ENCODE results near the gene FAM193A. TPM values are rescaled to one million over a fixed set of nuclear protein-coding genes. Genes with fewer than 3 reads are reported as not detected.

The FAM193A gene
- total RNA-seq, 2 experiments from 2014 or later = 28.4 to 30.0 TPM

- Histone ChIP-seq H3K4me1 (ENCODE audit: insufficient read depth, low read length) (peaks cover 19% of the 10 kb centered on the region), H3K27me3 (ENCODE audit: control insufficient read depth in 1 of 2, insufficient read depth in 2 of 2, low read length in 2 of 2) (no peaks in the 10 kb centered on the region), H3K27ac (ENCODE audit: low read depth in 1 of 2, low read length in 2 of 2) (no peak overlapping the region), H3K9me3 (ENCODE audit: control insufficient read depth in 1 of 2, insufficient read depth in 1 of 2, low read length in 2 of 2) (no peaks in the 10 kb centered on the region), H3K4me3 (ENCODE audit: low read length) (no peak overlapping the region), H3K36me3 (ENCODE audit: insufficient read depth, low read length) (no peaks in the 10 kb centered on the region)
- Mint-ChIP-seq H3K4me1 (ENCODE audit: low read depth) (peaks cover 35% of the 10 kb centered on the region), H3K27me3 (no peaks in the 10 kb centered on the region), H3K9me3 (no peaks in the 10 kb centered on the region), H3K4me3 (no peak overlapping the region), H3K36me3 (ENCODE audit: low read depth) (no peaks in the 10 kb centered on the region), H3K27ac (no peak overlapping the region)
- CTCF ChIA-PET = no interaction called here
- ATAC-seq (ENCODE audit: poor library complexity) (no peak), DNase-seq (no peak)
- intact Hi-C loops (cut with DNase I, micrococcal nuclease) = no loop called here
- no peak for TF ChIP-seq CTCF (IDR thresholded peaks at IDR 0.05)
- POLR2A ChIA-PET = no interaction called here
Observed at GRCh38 chr4:2551118-2551517, 14.7 kb downstream of the FAM193A start.

DNA sequence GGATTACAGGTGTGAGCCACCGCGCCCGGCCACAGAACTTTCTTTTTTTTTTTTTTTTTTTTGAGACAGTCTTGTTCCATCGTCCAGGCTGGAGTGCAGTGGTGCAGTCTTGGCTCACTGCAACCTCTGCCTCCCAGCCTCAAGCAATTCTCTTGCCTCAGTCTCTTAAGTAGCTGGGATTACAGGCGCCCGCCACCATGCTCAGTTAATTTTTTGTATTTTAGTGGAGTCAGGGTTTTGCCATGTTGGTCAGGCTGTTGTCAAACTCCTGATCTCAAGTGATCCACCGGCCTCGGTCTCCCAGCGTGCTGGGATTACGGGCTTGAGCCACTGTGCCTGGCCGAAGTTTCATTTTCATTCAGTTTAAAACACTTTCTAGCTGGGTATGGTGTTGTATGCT is 16.4 kb downstream of the FAM193A start:
- intact Hi-C loops (cut with DNase I, micrococcal nuclease) = no loop called here
- ATAC-seq (ENCODE audit: poor library complexity) (no peak), DNase-seq (no peak)
- POLR2A ChIA-PET = no interaction called here
- no peaks in the 10 kb centered on the region for H3K36me3 ChIP-seq (ENCODE audit: insufficient read depth, low read length)
- no peaks in the 10 kb centered on the region for H3K9me3 Mint-ChIP-seq
- peaks cover 41% of the 10 kb centered on the region for H3K4me1 Mint-ChIP-seq (ENCODE audit: low read depth)
- no peak overlapping the region for H3K4me3 Mint-ChIP-seq
- H3K9me3 ChIP-seq (ENCODE audit: control insufficient read depth in 1 of 2, insufficient read depth in 1 of 2, low read length in 2 of 2) = no peaks in the 10 kb centered on the region
- no peak for TF ChIP-seq CTCF (IDR thresholded peaks at IDR 0.05)
- no peak overlapping the region for H3K27ac ChIP-seq (ENCODE audit: low read depth in 1 of 2, low read length in 2 of 2)
- no peak overlapping the region for H3K27ac Mint-ChIP-seq
- H3K36me3 Mint-ChIP-seq (ENCODE audit: low read depth) = no peaks in the 10 kb centered on the region
- no peaks in the 10 kb centered on the region for H3K27me3 Mint-ChIP-seq
- peaks cover 15% of the 10 kb centered on the region for H3K4me1 ChIP-seq (ENCODE audit: insufficient read depth, low read length)
- H3K4me3 ChIP-seq (ENCODE audit: low read length) = no peak overlapping the region
- CTCF ChIA-PET = interaction anchor here (0.7 kb wide), 2 partner anchors 68 to 203 kb away, joined by 3 read pairs; no protein-coding TSS in a partner anchor
- H3K27me3 ChIP-seq (ENCODE audit: control insufficient read depth in 1 of 2, insufficient read depth in 2 of 2, low read length in 2 of 2) = no peaks in the 10 kb centered on the region

DNA sequence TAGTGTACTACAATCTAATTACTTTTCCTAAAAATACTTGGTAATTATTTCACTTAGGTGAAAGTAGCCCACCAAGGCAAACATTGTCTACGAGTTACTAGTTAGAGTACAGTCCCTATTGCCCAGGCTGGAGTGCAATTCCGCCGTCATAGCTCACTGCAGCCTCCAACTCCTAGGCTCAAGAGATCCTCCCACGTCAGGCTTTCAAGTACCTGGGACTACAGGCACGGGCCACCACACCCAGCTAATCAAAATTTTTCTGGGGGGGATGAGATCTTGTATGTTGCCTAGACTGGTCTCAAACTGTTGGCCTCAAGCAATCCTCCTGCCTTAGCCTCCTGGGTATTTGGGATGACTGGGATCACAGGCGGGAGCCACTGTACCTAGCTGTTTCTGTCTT is 21.9 kb downstream of the FAM193A start:
- no peak overlapping the region for H3K4me3 ChIP-seq (ENCODE audit: low read length)
- Mint-ChIP-seq H3K36me3 (ENCODE audit: low read depth) (peaks cover 22% of the 10 kb centered on the region), H3K4me3 (no peak overlapping the region), H3K27me3 (no peaks in the 10 kb centered on the region), H3K27ac (no peak overlapping the region), H3K4me1 (ENCODE audit: low read depth) (peaks cover 62% of the 10 kb centered on the region), H3K9me3 (no peaks in the 10 kb centered on the region)
- H3K27me3 ChIP-seq (ENCODE audit: control insufficient read depth in 1 of 2, insufficient read depth in 2 of 2, low read length in 2 of 2) = no peaks in the 10 kb centered on the region
- ATAC-seq (ENCODE audit: poor library complexity) (no peak), DNase-seq (peak in 1 of 14 experiments; percentile 16)
- TF ChIP-seq CTCF (IDR thresholded peaks at IDR 0.05) = no peak
- H3K9me3 ChIP-seq (ENCODE audit: control insufficient read depth in 1 of 2, insufficient read depth in 1 of 2, low read length in 2 of 2) = no peaks in the 10 kb centered on the region
- ChIA-PET POLR2A (no interaction called here), CTCF (interaction anchor here (0.5 kb wide), 1 partner anchor 37 kb away, joined by 3 read pairs; no protein-coding TSS in a partner anchor)
- no peak overlapping the region for H3K27ac ChIP-seq (ENCODE audit: low read depth in 1 of 2, low read length in 2 of 2)
- intact Hi-C loops (cut with DNase I, micrococcal nuclease) = no loop called here
- H3K36me3 ChIP-seq (ENCODE audit: insufficient read depth, low read length) = peaks cover 14% of the 10 kb centered on the region
- peaks cover 16% of the 10 kb centered on the region for H3K4me1 ChIP-seq (ENCODE audit: insufficient read depth, low read length)

Measured in CD4-positive, alpha-beta T cell (primary cell).